GM12892 (cell line): Measurements from ENCODE around the gene KRTAP10-8.
"Not testable (repeated sequence)": the region's sequence is repeated elsewhere in the genome, so short reads cannot be mapped to it uniquely, and the experiment has no call there.

Experiments
- POLR2A ChIP-seq: IDR thresholded peaks from 2 replicates; pipeline ENCODE4 v1.6.1; 2011; ENCODE audit warnings: low read depth, low read length, control low read depth
- POLR2AphosphoS5 ChIP-seq: IDR thresholded peaks from 2 replicates; pipeline ENCODE4 v1.6.1; 2011; ENCODE audit warnings: low read depth, low read length, control low read depth

DNA sequence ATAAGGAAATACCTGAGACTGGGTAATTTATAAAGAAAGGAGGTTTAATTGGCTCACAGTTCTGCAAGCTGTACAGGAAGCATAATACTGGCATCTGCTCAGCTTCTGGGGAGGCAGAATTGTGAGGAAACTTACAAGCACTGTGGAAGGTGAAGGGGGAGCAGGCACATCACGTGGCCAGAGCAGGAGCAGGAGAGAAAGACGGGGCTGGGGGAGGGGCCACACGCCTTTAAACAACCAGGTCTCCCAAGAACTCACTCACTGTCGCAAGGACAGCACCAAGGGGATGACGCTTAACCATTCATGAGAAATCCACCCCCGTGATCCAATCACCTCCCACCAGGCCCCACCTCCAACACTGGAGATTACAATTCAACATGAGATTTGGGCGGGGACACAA lies 49.7 kb downstream of the KRTAP10-8 start:
- not testable (repeated sequence) for TF ChIP-seq POLR2A, POLR2AphosphoS5
